Measurements from ENCODE around the gene AGXT.

GRCh38 chr2:240900141-240900860 lies 31.7 kb downstream of the AGXT start:
- no peak for TF ChIP-seq POLR2AphosphoS5 (IDR thresholded peaks at IDR 0.05; ENCODE audit: borderline replicate concordance, low read depth, low read length)
- TF ChIP-seq EZH2 (IDR thresholded peaks at IDR 0.05), result no peak
- no peak for TF ChIP-seq FOXP2 (optimal IDR thresholded peaks at IDR 0.05; ENCODE audit: control extremely low read depth, extremely low read length, insufficient read depth)
